ENCODE data around the gene SMURF2. TPM values are rescaled to one million over a fixed set of nuclear protein-coding genes. Genes with fewer than 3 reads are reported as not detected.
A peak's percentile ranks its signal among the peaks of the same experiment; 100 is the strongest.

Gene SMURF2
- total RNA-seq, 1 experiment from 2014 or later, result 127 TPM

DNA sequence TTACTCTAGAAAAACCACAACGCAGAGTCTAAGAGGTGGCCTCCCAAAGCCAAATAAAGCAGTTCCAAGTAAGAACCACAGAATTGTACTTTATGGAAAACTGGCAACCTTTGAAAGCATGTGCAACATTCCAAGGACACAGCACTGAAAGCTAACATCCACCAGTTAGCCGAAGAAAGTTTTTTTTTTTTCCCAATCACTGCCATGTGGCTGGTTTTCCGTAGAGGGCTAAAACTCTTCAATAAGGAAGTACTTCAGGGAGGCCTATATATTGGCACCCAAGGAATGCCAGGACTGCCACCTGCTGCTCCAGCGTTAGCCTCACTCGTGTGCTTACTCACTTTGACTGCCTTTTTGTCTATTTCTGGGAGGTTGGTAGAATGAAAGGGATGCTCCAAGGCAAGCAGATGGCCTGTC is 130.1 kb downstream of the SMURF2 start:
- no peak for DNase-seq (ENCODE audit: low read depth, low spot score)
- ChIA-PET CTCF (interaction anchor here (2.6 kb wide), 1 partner anchor 112 kb away, joined by 34 read pairs; no protein-coding TSS in a partner anchor), RAD21 (ENCODE audit: low non-redundant PET in 1 of 2, low total read pairs in 2 of 2, uncharacterized antibody in 2 of 2, unreplicated experiment in 2 of 2) (no interaction called here), POLR2A (interaction anchor here (0.8 kb wide), 1 partner anchor 11 kb away, joined by 3 read pairs; no protein-coding TSS in a partner anchor)
- Histone ChIP-seq H3K4me3 (replicated peaks in 1 of 2; ENCODE audit: low read depth in 1 of 2, low read length in 2 of 2) (no peak overlapping the region), H3K9me2 (ENCODE audit: insufficient read depth) (no peaks in the 10 kb centered on the region), H3K27ac (ENCODE audit: low read depth, low read length) (no peak overlapping the region), H3K4me2 (ENCODE audit: low read length) (no peak overlapping the region), H3K4me1 (ENCODE audit: control insufficient read depth in 1 of 2, insufficient read depth in 2 of 2, low read length in 2 of 2) (no peaks in the 10 kb centered on the region), H3K9me3 (ENCODE audit: control insufficient read depth in 1 of 2, insufficient read depth in 1 of 2, low read depth in 1 of 2, low read length in 2 of 2) (no peaks in the 10 kb centered on the region), H4K20me1 (ENCODE audit: insufficient read depth) (peaks cover 6% of the 10 kb centered on the region; the same call in 1 of the 2 replicates), H3K27me3 (ENCODE audit: insufficient read depth, low read length) (no peaks in the 10 kb centered on the region), H3K9ac (ENCODE audit: low read length) (no peak overlapping the region), H2AFZ (ENCODE audit: low read depth, low read length, poor library complexity, severe bottlenecking) (no peak overlapping the region), H3K36me3 (ENCODE audit: control insufficient read depth in 1 of 2, insufficient read depth in 2 of 2, low read length in 2 of 2) (peaks cover 75 to 85% of the 10 kb centered on the region in 2 experiments), H3K79me2 (ENCODE audit: insufficient read depth, low read length) (peaks cover under 1% of the 10 kb centered on the region; the same call in 1 of the 2 replicates)
- TF ChIP-seq POLR2AphosphoS5 (IDR thresholded peaks at IDR 0.05; ENCODE audit: low read depth, low read length), result peak; percentile 22; the same call in 1 of the 2 replicates
- TF ChIP-seq, protein P1, sequence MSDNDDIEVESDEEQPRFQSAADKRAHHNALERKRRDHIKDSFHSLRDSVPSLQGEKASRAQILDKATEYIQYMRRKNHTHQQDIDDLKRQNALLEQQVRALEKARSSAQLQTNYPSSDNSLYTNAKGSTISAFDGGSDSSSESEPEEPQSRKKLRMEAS (IDR thresholded peaks at IDR 0.05), result no peak
- no TSS peak for BruUV-seq (replicated peaks)
- ATAC-seq, result no peak
- intact Hi-C loops (cut with micrococcal nuclease), result no loop called here

DNA sequence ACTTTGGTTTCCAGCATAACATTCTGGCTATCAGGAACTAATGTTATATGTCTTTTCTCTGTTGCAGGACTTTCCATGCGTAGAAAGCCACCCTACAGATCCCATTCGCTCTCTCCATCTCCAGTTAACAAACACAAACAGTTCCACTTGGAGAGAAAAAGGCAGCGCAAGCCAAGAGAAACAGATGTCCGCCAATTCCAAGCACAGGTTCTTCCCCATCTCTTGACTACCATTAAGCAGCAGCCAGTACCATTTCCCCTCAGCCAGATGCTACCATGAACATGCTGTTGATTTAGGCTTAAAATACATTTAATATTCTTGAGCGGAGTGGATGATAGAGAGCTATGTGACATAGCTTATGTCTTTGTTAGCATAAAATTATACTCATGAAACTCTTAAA is 132.9 kb downstream of the SMURF2 start:
- ChIA-PET RAD21 (ENCODE audit: low non-redundant PET in 1 of 2, low total read pairs in 2 of 2, uncharacterized antibody in 2 of 2, unreplicated experiment in 2 of 2) (no interaction called here), CTCF (interaction anchor here (1.6 kb wide), 1 partner anchor 13 kb away, joined by 3 read pairs; no protein-coding TSS in a partner anchor), POLR2A (no interaction called here)
- H3K4me3 ChIP-seq (replicated peaks in 1 of 2; ENCODE audit: low read depth in 1 of 2, low read length in 2 of 2), result no peak overlapping the region
- H3K27me3 ChIP-seq (ENCODE audit: insufficient read depth, low read length), result no peaks in the 10 kb centered on the region
- H2AFZ ChIP-seq (ENCODE audit: low read depth, low read length, poor library complexity, severe bottlenecking), result no peak overlapping the region
- H3K9ac ChIP-seq (ENCODE audit: low read length), result no peak overlapping the region
- no peaks in the 10 kb centered on the region for H3K9me3 ChIP-seq (ENCODE audit: control insufficient read depth in 1 of 2, insufficient read depth in 1 of 2, low read depth in 1 of 2, low read length in 2 of 2)
- no peak overlapping the region for H3K27ac ChIP-seq (ENCODE audit: low read depth, low read length)
- BruUV-seq (replicated peaks), result no TSS peak
- no peaks in the 10 kb centered on the region for H3K4me1 ChIP-seq (ENCODE audit: control insufficient read depth in 1 of 2, insufficient read depth in 2 of 2, low read length in 2 of 2)
- intact Hi-C loops (cut with micrococcal nuclease), result no loop called here
- no peak for ATAC-seq
- H3K4me2 ChIP-seq (ENCODE audit: low read length), result no peak overlapping the region
- peaks cover 3% of the 10 kb centered on the region; the same call in 1 of the 2 replicates for H3K79me2 ChIP-seq (ENCODE audit: insufficient read depth, low read length)
- H3K36me3 ChIP-seq (ENCODE audit: control insufficient read depth in 1 of 2, insufficient read depth in 2 of 2, low read length in 2 of 2), result peaks cover 78 to 83% of the 10 kb centered on the region in 2 experiments
- H4K20me1 ChIP-seq (ENCODE audit: insufficient read depth), result peaks cover 3% of the 10 kb centered on the region; the same call in 1 of the 2 replicates
- no peak for DNase-seq (ENCODE audit: low read depth, low spot score)
- no peaks in the 10 kb centered on the region for H3K9me2 ChIP-seq (ENCODE audit: insufficient read depth)
- TF ChIP-seq, protein P1 (IDR thresholded peaks at IDR 0.05), result no peak
- TF ChIP-seq JUND (IDR thresholded peaks at IDR 0.05) (no peak), POLR2A (IDR thresholded peaks at IDR 0.05; ENCODE audit: borderline replicate concordance, extremely low read depth, insufficient read depth, insufficient read length) (no peak), CEBPB (IDR thresholded peaks at IDR 0.05; ENCODE audit: low read depth) (no peak), ELF1 (IDR thresholded peaks at IDR 0.05; ENCODE audit: borderline replicate concordance, low read depth) (no peak), EZH2 (IDR thresholded peaks at IDR 0.05) (no peak), SRF (IDR thresholded peaks at IDR 0.05; ENCODE audit: low read depth) (no peak), CBX3 (IDR thresholded peaks at IDR 0.05; ENCODE audit: low read depth) (no peak)
- TF ChIP-seq, protein P2, sequence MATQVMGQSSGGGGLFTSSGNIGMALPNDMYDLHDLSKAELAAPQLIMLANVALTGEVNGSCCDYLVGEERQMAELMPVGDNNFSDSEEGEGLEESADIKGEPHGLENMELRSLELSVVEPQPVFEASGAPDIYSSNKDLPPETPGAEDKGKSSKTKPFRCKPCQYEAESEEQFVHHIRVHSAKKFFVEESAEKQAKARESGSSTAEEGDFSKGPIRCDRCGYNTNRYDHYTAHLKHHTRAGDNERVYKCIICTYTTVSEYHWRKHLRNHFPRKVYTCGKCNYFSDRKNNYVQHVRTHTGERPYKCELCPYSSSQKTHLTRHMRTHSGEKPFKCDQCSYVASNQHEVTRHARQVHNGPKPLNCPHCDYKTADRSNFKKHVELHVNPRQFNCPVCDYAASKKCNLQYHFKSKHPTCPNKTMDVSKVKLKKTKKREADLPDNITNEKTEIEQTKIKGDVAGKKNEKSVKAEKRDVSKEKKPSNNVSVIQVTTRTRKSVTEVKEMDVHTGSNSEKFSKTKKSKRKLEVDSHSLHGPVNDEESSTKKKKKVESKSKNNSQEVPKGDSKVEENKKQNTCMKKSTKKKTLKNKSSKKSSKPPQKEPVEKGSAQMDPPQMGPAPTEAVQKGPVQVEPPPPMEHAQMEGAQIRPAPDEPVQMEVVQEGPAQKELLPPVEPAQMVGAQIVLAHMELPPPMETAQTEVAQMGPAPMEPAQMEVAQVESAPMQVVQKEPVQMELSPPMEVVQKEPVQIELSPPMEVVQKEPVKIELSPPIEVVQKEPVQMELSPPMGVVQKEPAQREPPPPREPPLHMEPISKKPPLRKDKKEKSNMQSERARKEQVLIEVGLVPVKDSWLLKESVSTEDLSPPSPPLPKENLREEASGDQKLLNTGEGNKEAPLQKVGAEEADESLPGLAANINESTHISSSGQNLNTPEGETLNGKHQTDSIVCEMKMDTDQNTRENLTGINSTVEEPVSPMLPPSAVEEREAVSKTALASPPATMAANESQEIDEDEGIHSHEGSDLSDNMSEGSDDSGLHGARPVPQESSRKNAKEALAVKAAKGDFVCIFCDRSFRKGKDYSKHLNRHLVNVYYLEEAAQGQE (IDR thresholded peaks at IDR 0.05; ENCODE audit: low read depth), result no peak
- TF ChIP-seq, protein P3, sequence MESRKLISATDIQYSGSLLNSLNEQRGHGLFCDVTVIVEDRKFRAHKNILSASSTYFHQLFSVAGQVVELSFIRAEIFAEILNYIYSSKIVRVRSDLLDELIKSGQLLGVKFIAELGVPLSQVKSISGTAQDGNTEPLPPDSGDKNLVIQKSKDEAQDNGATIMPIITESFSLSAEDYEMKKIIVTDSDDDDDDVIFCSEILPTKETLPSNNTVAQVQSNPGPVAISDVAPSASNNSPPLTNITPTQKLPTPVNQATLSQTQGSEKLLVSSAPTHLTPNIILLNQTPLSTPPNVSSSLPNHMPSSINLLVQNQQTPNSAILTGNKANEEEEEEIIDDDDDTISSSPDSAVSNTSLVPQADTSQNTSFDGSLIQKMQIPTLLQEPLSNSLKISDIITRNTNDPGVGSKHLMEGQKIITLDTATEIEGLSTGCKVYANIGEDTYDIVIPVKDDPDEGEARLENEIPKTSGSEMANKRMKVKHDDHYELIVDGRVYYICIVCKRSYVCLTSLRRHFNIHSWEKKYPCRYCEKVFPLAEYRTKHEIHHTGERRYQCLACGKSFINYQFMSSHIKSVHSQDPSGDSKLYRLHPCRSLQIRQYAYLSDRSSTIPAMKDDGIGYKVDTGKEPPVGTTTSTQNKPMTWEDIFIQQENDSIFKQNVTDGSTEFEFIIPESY (IDR thresholded peaks at IDR 0.05; ENCODE audit: extremely low read depth, insufficient replicate concordance, low read length), result no peak
- TF ChIP-seq, protein P4, sequence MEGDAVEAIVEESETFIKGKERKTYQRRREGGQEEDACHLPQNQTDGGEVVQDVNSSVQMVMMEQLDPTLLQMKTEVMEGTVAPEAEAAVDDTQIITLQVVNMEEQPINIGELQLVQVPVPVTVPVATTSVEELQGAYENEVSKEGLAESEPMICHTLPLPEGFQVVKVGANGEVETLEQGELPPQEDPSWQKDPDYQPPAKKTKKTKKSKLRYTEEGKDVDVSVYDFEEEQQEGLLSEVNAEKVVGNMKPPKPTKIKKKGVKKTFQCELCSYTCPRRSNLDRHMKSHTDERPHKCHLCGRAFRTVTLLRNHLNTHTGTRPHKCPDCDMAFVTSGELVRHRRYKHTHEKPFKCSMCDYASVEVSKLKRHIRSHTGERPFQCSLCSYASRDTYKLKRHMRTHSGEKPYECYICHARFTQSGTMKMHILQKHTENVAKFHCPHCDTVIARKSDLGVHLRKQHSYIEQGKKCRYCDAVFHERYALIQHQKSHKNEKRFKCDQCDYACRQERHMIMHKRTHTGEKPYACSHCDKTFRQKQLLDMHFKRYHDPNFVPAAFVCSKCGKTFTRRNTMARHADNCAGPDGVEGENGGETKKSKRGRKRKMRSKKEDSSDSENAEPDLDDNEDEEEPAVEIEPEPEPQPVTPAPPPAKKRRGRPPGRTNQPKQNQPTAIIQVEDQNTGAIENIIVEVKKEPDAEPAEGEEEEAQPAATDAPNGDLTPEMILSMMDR (IDR thresholded peaks at IDR 0.05 in 2 of 3, conservative IDR thresholded peaks at IDR 0.05 in 1 of 3; ENCODE audit: borderline replicate concordance in 1 of 3, insufficient read depth in 1 of 3, low read depth in 2 of 3, low read length in 2 of 3), result no peak

Data from HCT116 (cell line).